ENCODE results near the gene PSMD12. TPM values are rescaled to one million over a fixed set of nuclear protein-coding genes. Genes with fewer than 3 reads are reported as not detected.
A peak's percentile ranks its signal among the peaks of the same experiment; 100 is the strongest.

Gene PSMD12
- total and polyA plus RNA-seq, 9 of the 15 experiments (the other 6 are each of a cell fraction or from before 2014, with no cell fraction given) = 36.6 to 150 (median 65.5) TPM

DNA sequence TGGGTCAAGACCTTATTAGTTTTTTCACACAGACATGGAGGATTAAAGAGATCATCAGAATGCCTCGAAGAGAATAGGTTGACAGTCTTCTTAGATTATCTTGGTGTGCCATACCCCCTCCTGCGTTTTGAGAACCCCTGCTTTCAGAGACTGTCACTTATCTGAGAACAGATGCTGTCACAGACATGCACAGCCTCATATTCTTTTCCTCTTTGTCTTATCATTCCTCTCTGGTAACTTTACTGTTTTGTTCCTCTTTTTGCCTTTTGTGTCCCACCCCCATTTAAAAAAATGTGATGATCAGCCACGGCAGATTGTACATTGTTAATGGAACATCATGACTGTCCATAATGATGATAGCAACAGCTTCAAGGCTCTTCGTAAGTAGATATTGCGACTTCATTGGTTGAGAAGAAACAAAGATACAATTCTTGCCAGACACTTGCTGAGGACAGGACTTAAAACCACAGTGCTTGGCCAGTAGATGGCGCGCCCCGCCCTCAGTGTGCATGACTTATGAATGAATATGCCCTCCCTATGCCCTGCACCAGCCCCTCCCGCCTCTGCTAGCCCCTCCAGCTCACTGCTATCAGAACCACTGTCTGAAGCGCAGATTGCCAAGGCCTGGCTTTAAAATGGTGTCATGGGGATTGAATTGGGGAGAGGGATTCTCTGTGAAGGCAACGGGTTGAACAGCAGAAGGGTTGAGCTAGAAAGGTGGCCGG, 8.1 kb upstream of the PSMD12 start:
- peaks cover 18 to 49% of the 10 kb centered on the region in 2 experiments; a peak in 4 of 5 replicates for H3K4me1 ChIP-seq (replicated peaks in 1 of 2; ENCODE audit: control insufficient read depth in 2 of 2, insufficient read depth in 2 of 2, low read length in 2 of 2)
- H3K4me3 ChIP-seq = no peak overlapping the region
- in situ Hi-C loops (cut with MboI) (loop anchor here (25.0 kb wide), 1 partner anchor 313 kb away; no protein-coding TSS in a partner anchor), intact Hi-C loops (cut with micrococcal nuclease) (loop anchor here (5.0 kb wide), 3 partner anchors 103 to 313 kb away; no protein-coding TSS in a partner anchor)
- peak overlapping the region; percentile 48; the same call in 2 of the 3 replicates for H3K27ac ChIP-seq (ENCODE audit: extremely low read depth, low read depth, low read length)
- whole genome bisulfite sequencing (ENCODE audit: insufficient coverage, low coverage, missing lambda C conversion rate) = 5% methylated on average over 12 of the region's 12 CpGs
- peak overlapping the region; percentile 76 for H2AFZ ChIP-seq (ENCODE audit: low read depth, low read length)
- peak overlapping the region; percentile 67 for H3K4me2 ChIP-seq (ENCODE audit: insufficient read depth, low read length)
- peak; percentile 69 to 90 (median 72) for DNase-seq (ENCODE audit: extremely low read depth in 1 of 4, low spot score in 3 of 4)
- H4K20me1 ChIP-seq (replicated peaks; ENCODE audit: control insufficient read depth, insufficient read depth, low read length) = 0 out of 2 replicates have a peak, but pooled peaks cover 8% of the 10 kb centered on the region
- peak overlapping the region in 1 of 2 experiments; percentile 61; a peak in 1 of 4 replicates for H3K9ac ChIP-seq (ENCODE audit: insufficient read depth in 1 of 2, low read depth in 2 of 2, low read length in 2 of 2)
- peaks cover 9 to 10% of the 10 kb centered on the region in 2 experiments; a peak in 3 of 5 replicates for H3K27me3 ChIP-seq (ENCODE audit: control insufficient read depth in 2 of 2, insufficient read depth in 2 of 2, low read length in 2 of 2)
- H3K9me3 ChIP-seq (replicated peaks; ENCODE audit: control insufficient read depth, insufficient read depth, low read depth, low read length) = peaks cover 4% of the 10 kb centered on the region; the same call in 1 of the 2 replicates
- POLR2A ChIA-PET = no interaction called here
- BruUV-seq (replicated peaks) = no TSS peak
- CTCF ChIA-PET (ENCODE audit: low intra/inter-chr PET ratio) = interaction anchor here (0.6 to 1.5 kb wide), 2 partner anchors 101 to 426 kb away, joined by 3 read pairs; no protein-coding TSS in a partner anchor
- ATAC-seq = peak; percentile 76
- peak; percentile 93 for FAIRE-seq
- no peaks in the 10 kb centered on the region for H3K9me1 ChIP-seq (ENCODE audit: control insufficient read depth, insufficient read depth, low read length)
- no peaks in the 10 kb centered on the region for H3K79me2 ChIP-seq (ENCODE audit: control insufficient read depth, insufficient read depth, low read length)
- H3K36me3 ChIP-seq (ENCODE audit: control insufficient read depth, insufficient read depth, low read length) = no peaks in the 10 kb centered on the region
- TF ChIP-seq CHD2 (IDR thresholded peaks at IDR 0.05; ENCODE audit: low read depth, low read length) (no peak), FOXJ3 (CRISPR knock-in tag; IDR thresholded peaks at IDR 0.05) (no peak), ZNF217 (CRISPR knock-in tag; IDR thresholded peaks at IDR 0.05) (no peak), MBD2 (IDR thresholded peaks at IDR 0.05; ENCODE audit: borderline replicate concordance, low read depth) (0 out of 2 replicates have a peak, but pooled peaks have one; percentile 36), SPI1 (IDR thresholded peaks at IDR 0.05; ENCODE audit: borderline replicate concordance, low read depth, low read length) (peak; percentile 48; the same call in 1 of the 2 replicates), POLR2A (conservative IDR thresholded peaks at IDR 0.05) (no peak), TAF1 (IDR thresholded peaks at IDR 0.05; ENCODE audit: control insufficient read depth, extremely low read depth, insufficient read depth, low read length, severe bottlenecking) (no peak), MTA2 (IDR thresholded peaks at IDR 0.05; ENCODE audit: low read depth) (peak; percentile 88), PTTG1 (tag; IDR thresholded peaks at IDR 0.05; ENCODE audit: low read depth) (no peak), POLR2AphosphoS5 (IDR thresholded peaks at IDR 0.05; ENCODE audit: control insufficient read depth, insufficient read depth, low read depth, low read length) (peak; percentile 85), ERF (CRISPR knock-in tag; IDR thresholded peaks at IDR 0.05) (no peak), HNRNPLL (IDR thresholded peaks at IDR 0.05; ENCODE audit: low read depth, low read length, poor library complexity, severe bottlenecking) (no peak), POLR2G (IDR thresholded peaks at IDR 0.05; ENCODE audit: low read depth, low read length) (no peak), DIDO1 (tag; IDR thresholded peaks at IDR 0.05; ENCODE audit: low read depth) (0 out of 2 replicates have a peak, but pooled peaks have one; percentile 13)
- TF ChIP-seq, protein P1, sequence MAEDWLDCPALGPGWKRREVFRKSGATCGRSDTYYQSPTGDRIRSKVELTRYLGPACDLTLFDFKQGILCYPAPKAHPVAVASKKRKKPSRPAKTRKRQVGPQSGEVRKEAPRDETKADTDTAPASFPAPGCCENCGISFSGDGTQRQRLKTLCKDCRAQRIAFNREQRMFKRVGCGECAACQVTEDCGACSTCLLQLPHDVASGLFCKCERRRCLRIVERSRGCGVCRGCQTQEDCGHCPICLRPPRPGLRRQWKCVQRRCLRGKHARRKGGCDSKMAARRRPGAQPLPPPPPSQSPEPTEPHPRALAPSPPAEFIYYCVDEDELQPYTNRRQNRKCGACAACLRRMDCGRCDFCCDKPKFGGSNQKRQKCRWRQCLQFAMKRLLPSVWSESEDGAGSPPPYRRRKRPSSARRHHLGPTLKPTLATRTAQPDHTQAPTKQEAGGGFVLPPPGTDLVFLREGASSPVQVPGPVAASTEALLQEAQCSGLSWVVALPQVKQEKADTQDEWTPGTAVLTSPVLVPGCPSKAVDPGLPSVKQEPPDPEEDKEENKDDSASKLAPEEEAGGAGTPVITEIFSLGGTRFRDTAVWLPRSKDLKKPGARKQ (CRISPR knock-in tag; IDR thresholded peaks at IDR 0.05) = no peak
- TF ChIP-seq, protein P2, sequence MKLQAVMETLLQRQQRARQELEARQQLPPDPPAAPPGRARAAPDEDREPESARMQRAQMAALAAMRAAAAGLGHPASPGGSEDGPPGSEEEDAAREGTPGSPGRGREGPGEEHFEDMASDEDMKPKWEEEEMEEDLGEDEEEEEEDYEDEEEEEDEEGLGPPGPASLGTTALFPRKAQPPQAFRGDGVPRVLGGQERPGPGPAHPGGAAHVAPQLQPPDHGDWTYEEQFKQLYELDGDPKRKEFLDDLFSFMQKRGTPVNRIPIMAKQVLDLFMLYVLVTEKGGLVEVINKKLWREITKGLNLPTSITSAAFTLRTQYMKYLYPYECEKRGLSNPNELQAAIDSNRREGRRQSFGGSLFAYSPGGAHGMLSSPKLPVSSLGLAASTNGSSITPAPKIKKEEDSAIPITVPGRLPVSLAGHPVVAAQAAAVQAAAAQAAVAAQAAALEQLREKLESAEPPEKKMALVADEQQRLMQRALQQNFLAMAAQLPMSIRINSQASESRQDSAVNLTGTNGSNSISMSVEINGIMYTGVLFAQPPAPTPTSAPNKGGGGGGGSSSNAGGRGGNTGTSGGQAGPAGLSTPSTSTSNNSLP (IDR thresholded peaks at IDR 0.05; ENCODE audit: borderline replicate concordance, low read depth, low read length) = peak; percentile 72; the same call in 1 of the 2 replicates
- TF ChIP-seq, protein P3, sequence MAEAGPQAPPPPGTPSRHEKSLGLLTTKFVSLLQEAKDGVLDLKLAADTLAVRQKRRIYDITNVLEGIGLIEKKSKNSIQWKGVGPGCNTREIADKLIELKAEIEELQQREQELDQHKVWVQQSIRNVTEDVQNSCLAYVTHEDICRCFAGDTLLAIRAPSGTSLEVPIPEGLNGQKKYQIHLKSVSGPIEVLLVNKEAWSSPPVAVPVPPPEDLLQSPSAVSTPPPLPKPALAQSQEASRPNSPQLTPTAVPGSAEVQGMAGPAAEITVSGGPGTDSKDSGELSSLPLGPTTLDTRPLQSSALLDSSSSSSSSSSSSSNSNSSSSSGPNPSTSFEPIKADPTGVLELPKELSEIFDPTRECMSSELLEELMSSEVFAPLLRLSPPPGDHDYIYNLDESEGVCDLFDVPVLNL (CRISPR knock-in tag; IDR thresholded peaks at IDR 0.05; ENCODE audit: low read depth) = no peak

All from K562 (cell line).